Tracheal epithelial cell (primary cell): Measurements from ENCODE around the gene AKAIN1. TPM values are rescaled to one million over a fixed set of nuclear protein-coding genes. Genes with fewer than 3 reads are reported as not detected.

Experiments used
- total RNA-seq: library from RNA; depleted of rRNA; stranded (reverse); fragments of >200 nt; gene quantifications from 2 replicates; pipeline ENCODE4 v1.2.1, GENCODE V29; 2014

AKAIN1 gene, protein sequence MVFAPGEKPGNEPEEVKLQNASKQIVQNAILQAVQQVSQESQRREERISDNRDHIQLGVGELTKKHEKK
- total RNA-seq = not detected in 2 replicates

GRCh38 chr18:5197032-5197434 lies at the start of gene AKAIN1:
Gene AKAIN1 (minus strand): TSS chr18:5197257. CDS start chr18:5197053, 204 bp downstream.

Other genes with a start within 250 kb of the AKAIN1 start
- 6.5 and 10.9 TPM in 2 replicates for gene ZBTB14, start 98.5 kb upstream of the AKAIN1 start, total RNA-seq